Liver (tissue), 3 donors: ENCODE measurements around the gene CFAP57.

Experiments
- ATF3 ChIP-seq: IDR thresholded peaks from 2 replicates; pipeline ENCODE4 v1.6.1; 2016; ENCODE audit warnings: antibody characterized with exemption
- CTCF ChIP-seq: fragments of 150-350 bp; IDR thresholded peaks from 2 replicates; pipeline ENCODE4 v1.5.1; 2017; ENCODE audit warnings: improper control_type of control experiment, low read depth, low read length; ENCODE audit not compliant: missing input control
- GABPA ChIP-seq, 2 donors: IDR thresholded peaks in 1 of 2; conservative IDR thresholded peaks in 1 of 2; 2 replicates each; pipeline ENCODE4 v1.6.1; 2016; ENCODE audit warnings: antibody characterized with exemption in 2 of 2, mild to moderate bottlenecking in 1 of 2, moderate library complexity in 1 of 2
- SP1 ChIP-seq: IDR thresholded peaks from 2 replicates; pipeline ENCODE4 v1.6.1; 2018; ENCODE audit warnings: antibody characterized with exemption, mild to moderate bottlenecking
- TAF1 ChIP-seq: conservative IDR thresholded peaks from 2 replicates; pipeline ENCODE4 v1.6.1; 2016; ENCODE audit warnings: antibody characterized with exemption, mild to moderate bottlenecking
- YY1 ChIP-seq: IDR thresholded peaks from 2 replicates; pipeline ENCODE4 v1.6.1; 2016; ENCODE audit warnings: antibody characterized with exemption, mild to moderate bottlenecking
- donor health status: healthy.
- donor health status: healthy.

- no peak for TF ChIP-seq CTCF
- TF ChIP-seq GABPA (IDR thresholded peaks at IDR 0.05 in 1 of 2, conservative IDR thresholded peaks at IDR 0.05 in 1 of 2) = no peak
- TF ChIP-seq TAF1 = no peak
- no peak for TF ChIP-seq SP1
- TF ChIP-seq YY1 = no peak
- TF ChIP-seq ATF3 = no peak
Observed at GRCh38 chr1:43229826-43230780, 58.0 kb downstream of the CFAP57 start.
